ENCODE results near the gene LBHD2.

LBHD2 gene

GRCh38 chr14:103129301-103130016, 45.4 kb downstream of the LBHD2 start:
- FAIRE-seq (no peak), DNase-seq (ENCODE audit: low spot score) (peak; percentile 40)

DNA sequence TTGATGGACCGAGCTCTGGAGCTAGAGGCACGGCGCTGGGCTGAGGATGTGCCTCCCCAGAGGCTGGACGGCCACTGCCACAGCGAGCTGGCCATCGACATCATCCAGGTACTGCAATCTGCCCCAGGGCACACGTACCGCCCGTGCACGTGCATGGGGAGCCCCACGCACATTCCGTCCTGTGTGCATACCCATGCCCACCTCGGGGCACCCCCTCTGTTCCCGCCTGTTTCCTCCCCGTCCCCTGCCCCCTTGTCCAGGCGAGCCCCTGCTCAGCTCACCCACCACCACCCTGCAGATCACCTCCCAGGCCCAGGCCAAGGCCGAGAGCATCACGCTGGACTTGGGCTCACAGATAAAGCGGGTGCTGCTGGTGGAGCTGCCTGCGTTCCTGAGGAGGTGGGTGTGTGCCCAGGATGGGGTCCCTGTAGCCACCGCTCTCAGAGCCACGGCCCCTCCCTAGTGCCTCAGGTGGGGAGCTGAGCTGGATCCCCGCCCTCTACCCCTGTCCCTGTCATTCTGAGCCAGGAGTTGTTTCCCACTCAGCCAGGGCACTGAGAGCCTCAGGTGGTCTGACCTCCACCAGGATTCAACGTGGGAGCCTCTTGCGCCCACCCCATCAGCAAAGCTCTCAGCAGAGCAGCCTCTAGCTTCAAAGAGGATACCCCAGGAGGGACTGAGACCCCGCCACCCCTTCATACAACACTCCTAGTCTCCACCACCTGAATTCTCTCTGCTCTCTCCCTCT, 46.2 kb downstream of the LBHD2 start:
- no peak for DNase-seq (ENCODE audit: low spot score)
- FAIRE-seq = no peak

GRCh38 chr14:103130965-103131364, 47.0 kb downstream of the LBHD2 start:
- FAIRE-seq = no peak
- no peak for DNase-seq (ENCODE audit: low spot score)

- FAIRE-seq (no peak), DNase-seq (ENCODE audit: low spot score) (no peak)
Observed at GRCh38 chr14:103131580-103131979, 47.6 kb downstream of the LBHD2 start.

DNA sequence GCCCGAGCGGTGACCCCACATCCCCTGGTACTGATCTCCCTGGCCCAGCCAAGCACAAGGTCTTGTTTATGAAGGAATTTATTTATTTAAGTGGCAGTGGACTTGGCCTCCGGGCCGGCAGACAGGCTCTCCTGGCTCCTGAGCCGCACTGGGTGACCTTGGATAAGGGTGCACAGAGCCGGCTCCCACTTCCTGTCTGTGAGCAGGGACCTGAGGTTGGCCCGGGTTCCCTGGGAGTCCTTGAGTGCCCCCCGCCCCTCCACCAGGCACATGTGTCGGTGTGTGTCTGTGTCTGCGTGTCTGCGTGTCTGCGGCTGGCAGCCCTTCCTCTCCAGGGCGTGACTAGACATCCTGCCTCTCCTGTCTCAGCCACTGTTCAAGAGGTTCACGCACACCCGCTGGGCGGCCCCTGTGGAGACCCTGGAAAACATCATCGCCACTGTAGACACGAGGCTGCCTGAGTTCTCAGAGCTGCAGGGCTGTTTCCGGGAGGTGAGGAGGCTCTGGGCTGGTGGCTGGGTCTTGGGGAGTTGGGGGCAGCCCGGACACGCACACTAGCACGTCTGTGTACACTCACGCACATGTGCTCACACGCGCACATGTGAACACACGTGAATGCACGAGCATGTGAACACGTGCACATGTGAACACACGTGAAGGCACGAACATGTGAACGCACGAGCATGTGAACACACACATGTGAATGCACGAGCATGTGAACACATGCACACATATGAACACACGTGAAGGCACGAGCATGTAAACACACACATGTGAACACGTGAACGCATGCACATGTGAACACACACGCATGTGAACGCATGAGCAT, 48.6 kb downstream of the LBHD2 start:
- no peak for FAIRE-seq
- no peak for DNase-seq (ENCODE audit: low spot score)

GRCh38 chr14:103133210-103134140, 49.5 kb downstream of the LBHD2 start:
- FAIRE-seq (no peak), DNase-seq (ENCODE audit: low spot score) (no peak)

- FAIRE-seq (no peak), DNase-seq (ENCODE audit: low spot score) (no peak)
Observed at GRCh38 chr14:103134405-103134804, 50.4 kb downstream of the LBHD2 start.

- no peak for DNase-seq (ENCODE audit: low spot score)
- no peak for FAIRE-seq
Observed at GRCh38 chr14:103134919-103135318, 50.9 kb downstream of the LBHD2 start.

- DNase-seq (ENCODE audit: low spot score) (no peak), FAIRE-seq (no peak)
Observed at GRCh38 chr14:103135333-103136260, 51.6 kb downstream of the LBHD2 start.

- peak; percentile 79 for FAIRE-seq
Observed at GRCh38 chr14:103136388-103137271, 52.6 kb downstream of the LBHD2 start.

DNA sequence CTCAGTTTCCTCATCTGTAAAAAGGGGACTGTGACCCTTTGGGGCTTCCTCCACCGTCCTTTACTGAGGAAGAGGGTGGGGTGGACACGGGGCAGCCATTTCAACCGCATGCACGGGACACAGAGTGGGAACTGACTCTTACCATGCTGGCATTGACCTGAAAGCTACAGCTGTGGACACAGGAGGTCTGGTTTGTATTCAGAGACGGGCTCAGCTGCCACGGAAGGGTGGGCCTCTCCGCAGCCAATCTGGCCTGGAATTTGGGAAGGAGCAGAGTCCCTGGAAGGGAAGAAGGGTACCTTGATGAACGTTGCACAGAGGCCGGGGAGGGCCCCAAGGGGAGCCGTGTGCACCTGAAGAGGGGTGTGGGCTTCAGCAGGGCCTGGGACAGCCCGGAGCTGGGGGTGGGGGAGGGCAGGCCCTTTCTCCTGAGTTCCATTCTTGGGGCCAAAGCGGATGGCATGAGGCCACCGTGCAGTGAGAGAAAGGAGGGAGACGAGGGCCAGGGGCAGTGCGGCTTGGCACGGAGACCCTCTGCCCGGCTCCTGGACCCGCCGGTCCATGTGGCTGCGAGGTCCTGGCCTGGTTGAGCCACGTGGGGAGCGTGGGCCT, 53.8 kb downstream of the LBHD2 start:
- DNase-seq (ENCODE audit: low spot score) = no peak
- FAIRE-seq = no peak

More at GRCh38 chr14:103136388-103137271, 52.6 kb downstream of the LBHD2 start:
- peak; percentile 70 for DNase-seq (ENCODE audit: low spot score)

GRCh38 chr14:103138301-103139131, 54.5 kb downstream of the LBHD2 start:
- no peak for FAIRE-seq
- DNase-seq (ENCODE audit: low spot score) = no peak

DNA sequence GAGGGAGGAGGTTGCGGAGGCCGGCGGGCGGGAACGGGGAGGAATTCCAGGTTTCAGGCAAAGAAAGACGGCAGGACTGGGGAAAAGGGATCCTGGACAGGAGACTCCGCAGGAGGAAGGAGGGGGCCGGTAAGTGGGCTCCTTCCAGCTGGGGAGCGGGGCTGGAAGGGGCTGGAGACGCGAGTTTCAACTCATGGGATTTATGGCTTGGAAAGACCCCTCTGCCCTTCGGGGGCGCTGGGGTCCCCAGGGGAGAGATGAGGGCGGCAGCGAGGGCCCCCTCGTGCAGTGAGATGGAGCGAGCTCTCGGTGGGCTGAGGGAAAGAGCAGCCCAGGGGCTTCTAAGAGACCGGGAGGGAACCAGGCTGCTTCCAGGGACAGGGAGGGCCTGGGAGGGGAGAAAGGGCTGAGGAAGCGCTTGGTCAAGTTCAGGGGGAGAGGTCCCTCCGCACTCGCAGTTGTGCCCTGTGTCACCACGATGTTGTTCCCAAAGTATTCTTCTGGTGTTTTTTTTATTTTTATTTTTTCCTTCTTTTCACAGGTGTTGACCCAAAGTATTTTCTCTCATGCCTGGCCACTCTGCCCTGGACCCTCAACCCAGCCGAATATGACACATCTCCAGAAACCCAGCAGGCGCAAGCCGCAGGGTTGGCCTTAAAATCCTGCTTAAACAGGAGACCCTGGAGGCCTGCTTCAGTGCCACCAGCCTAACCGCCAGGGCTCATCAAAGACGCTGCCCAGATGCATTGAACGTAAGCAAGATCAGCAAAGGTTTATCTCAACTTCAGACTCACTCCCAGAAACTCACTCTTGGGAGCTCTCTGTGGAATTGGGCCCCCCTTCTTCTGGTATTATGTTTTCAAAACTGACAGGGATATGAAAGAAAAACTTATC, 55.4 kb downstream of the LBHD2 start:
- FAIRE-seq (no peak), DNase-seq (ENCODE audit: low spot score) (no peak)
